GM18517 (cell line): ENCODE data around the gene ARFGEF2.

Experiments used
- ATAC-seq: cut with Tn5 transposase; IDR thresholded peaks from one replicate; pipeline ENCODE4 v1.9.1; 2021; ENCODE audit warnings: mild to moderate bottlenecking, moderate library complexity; ENCODE audit not compliant: unreplicated experiment

Gene ARFGEF2

GRCh38 chr20:48898896-48899530 is 22.5 kb upstream of the ARFGEF2 start:
- ATAC-seq: no peak

GRCh38 chr20:48899881-48900280 is 21.6 kb upstream of the ARFGEF2 start:
- no peak for ATAC-seq

- no peak for ATAC-seq
These were observed 20.2 kb upstream of the ARFGEF2 start for GRCh38 chr20:48901326-48901725.

GRCh38 chr20:48903705-48904104 is 17.8 kb upstream of the ARFGEF2 start:
- no peak for ATAC-seq

- no peak for ATAC-seq
These were observed 16.8 kb upstream of the ARFGEF2 start for GRCh38 chr20:48904566-48905296.

- ATAC-seq: no peak
These were observed 16.2 kb upstream of the ARFGEF2 start for GRCh38 chr20:48905297-48905647.

GRCh38 chr20:48906221-48906877 is 15.2 kb upstream of the ARFGEF2 start:
- ATAC-seq: no peak

- ATAC-seq: no peak
These were observed 12.7 kb upstream of the ARFGEF2 start for GRCh38 chr20:48908656-48909319.

- ATAC-seq: no peak
These were observed 11.6 kb upstream of the ARFGEF2 start for GRCh38 chr20:48909910-48910309.

- ATAC-seq: no peak
These were observed 11.1 kb upstream of the ARFGEF2 start for GRCh38 chr20:48910347-48910781.

GRCh38 chr20:48912065-48912464 is 9.4 kb upstream of the ARFGEF2 start:
- ATAC-seq: peak; percentile 93

GRCh38 chr20:48916699-48917098 is 4.8 kb upstream of the ARFGEF2 start:
- no peak for ATAC-seq

GRCh38 chr20:48919336-48919881 is 2.1 kb upstream of the ARFGEF2 start:
- ATAC-seq: no peak

GRCh38 chr20:48919882-48920526 is 1.5 kb upstream of the ARFGEF2 start:
- ATAC-seq: no peak

- no peak for ATAC-seq
These were observed 864 bp upstream of the ARFGEF2 start for GRCh38 chr20:48920527-48921167.

- peak; percentile 39 for ATAC-seq
These were observed 641 bp downstream of the ARFGEF2 start for GRCh38 chr20:48921883-48922820.

GRCh38 chr20:48923149-48923718 is 1.7 kb downstream of the ARFGEF2 start:
- no peak for ATAC-seq

- no peak for ATAC-seq
These were observed 3.2 kb downstream of the ARFGEF2 start for GRCh38 chr20:48924756-48925109.

GRCh38 chr20:48926267-48926666 is 4.8 kb downstream of the ARFGEF2 start:
- no peak for ATAC-seq
